ENCODE measurements around the gene CEP112.

DNA sequence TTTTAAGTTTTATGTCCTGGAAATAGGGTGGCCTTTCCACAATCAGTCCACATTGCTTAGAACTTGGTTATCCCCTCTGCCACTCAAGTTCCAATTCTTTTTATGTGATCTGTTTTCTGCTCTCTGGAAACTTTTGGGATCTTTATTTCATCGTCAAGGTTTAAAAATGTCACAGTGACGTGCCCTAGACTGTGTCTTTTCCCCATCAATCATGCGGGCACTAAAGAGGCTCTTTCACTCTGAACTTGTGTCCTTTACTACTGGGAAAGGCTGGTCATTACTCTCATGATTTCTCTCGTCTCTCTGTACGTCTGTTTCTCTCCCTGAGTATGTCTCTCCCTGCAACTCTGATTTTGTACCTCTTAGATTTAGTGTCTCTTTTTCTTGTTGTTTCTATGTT lies 440.7 kb downstream of the CEP112 start:
- no peak for TF ChIP-seq POLR2AphosphoS5 (IDR thresholded peaks at IDR 0.05; ENCODE audit: borderline replicate concordance, low read depth, low read length)
- TF ChIP-seq EZH2 (IDR thresholded peaks at IDR 0.05), result no peak
- TF ChIP-seq FOXP2 (optimal IDR thresholded peaks at IDR 0.05; ENCODE audit: control extremely low read depth, extremely low read length, insufficient read depth), result no peak

All from SK-N-MC (cell line).